Measurements from ENCODE around the gene ACSS3.

DNA sequence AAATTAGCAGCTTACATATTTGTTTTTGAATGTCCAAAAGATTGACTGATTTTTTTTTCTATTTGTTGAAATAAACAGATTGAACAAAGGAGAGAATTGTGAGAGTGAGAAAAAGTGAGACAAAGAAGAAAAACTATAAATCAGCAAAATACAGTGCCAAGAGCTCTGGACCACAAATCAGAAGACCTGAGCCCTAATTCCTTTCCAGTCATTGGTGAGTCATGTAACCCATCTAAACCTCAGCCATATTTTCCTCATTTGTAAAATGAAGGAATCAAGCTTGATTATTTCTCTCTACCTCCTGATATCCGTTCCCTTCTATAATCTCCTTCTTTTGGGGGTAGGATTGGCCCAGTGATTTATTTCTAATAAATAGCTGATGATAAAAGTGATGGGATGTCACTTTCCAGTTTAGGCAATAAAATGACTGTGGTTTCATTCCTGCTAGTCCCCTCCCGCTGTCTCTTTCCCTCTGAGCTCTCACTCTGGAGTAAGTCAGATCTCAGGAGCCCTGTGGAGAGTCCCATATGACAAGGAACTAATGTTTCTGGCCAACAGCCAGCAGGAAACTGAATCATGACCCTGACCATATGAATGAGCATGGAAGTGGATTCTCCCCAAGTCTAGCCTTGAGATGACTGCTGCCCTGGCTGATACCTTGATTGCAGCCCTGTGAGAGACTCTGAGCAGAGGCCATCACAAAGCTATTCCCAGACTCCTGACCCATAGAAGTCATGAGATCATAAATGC, 218.9 kb downstream of the ACSS3 start:
- TF ChIP-seq, protein P1, sequence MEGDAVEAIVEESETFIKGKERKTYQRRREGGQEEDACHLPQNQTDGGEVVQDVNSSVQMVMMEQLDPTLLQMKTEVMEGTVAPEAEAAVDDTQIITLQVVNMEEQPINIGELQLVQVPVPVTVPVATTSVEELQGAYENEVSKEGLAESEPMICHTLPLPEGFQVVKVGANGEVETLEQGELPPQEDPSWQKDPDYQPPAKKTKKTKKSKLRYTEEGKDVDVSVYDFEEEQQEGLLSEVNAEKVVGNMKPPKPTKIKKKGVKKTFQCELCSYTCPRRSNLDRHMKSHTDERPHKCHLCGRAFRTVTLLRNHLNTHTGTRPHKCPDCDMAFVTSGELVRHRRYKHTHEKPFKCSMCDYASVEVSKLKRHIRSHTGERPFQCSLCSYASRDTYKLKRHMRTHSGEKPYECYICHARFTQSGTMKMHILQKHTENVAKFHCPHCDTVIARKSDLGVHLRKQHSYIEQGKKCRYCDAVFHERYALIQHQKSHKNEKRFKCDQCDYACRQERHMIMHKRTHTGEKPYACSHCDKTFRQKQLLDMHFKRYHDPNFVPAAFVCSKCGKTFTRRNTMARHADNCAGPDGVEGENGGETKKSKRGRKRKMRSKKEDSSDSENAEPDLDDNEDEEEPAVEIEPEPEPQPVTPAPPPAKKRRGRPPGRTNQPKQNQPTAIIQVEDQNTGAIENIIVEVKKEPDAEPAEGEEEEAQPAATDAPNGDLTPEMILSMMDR (IDR thresholded peaks at IDR 0.05; ENCODE audit: extremely low read depth in 1 of 2, insufficient read depth in 1 of 2, low read depth in 1 of 2, low read length in 2 of 2): no peak
- TF ChIP-seq POLR2AphosphoS5 (IDR thresholded peaks at IDR 0.05; ENCODE audit: insufficient read depth, low read depth, low read length) (no peak), EZH2 (IDR thresholded peaks at IDR 0.05; ENCODE audit: borderline replicate concordance, low read depth, low read length, severe bottlenecking) (no peak)
- TF ChIP-seq, protein P2, sequence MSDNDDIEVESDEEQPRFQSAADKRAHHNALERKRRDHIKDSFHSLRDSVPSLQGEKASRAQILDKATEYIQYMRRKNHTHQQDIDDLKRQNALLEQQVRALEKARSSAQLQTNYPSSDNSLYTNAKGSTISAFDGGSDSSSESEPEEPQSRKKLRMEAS (IDR thresholded peaks at IDR 0.05; ENCODE audit: insufficient read depth, insufficient read length): no peak

Measured in endothelial cell of umbilical vein (primary cell).